Adrenal gland (tissue), 5 donors: Measurements from ENCODE around the gene DCAF11.

ENCODE experiments used
- CTCF ChIP-seq, 6 experiments: fragments of 450-650 bp in 4 of 6; fragments of 200-600 bp in 2 of 6; sonication (generic) in 1 of 6; IDR thresholded peaks; 1 replicate in 5 of 6; 2 replicates in 1 of 6; pipeline versions ENCODE4 v1.5.1 to v1.8.0; 2016 to 2021; ENCODE audit warnings: antibody characterized with exemption in 6 of 6, mild to moderate bottlenecking in 2 of 6, moderate library complexity in 1 of 6
- POLR2A ChIP-seq, 2 donors: fragments of 450-650 bp; IDR thresholded peaks; one replicate each; pipeline ENCODE4 v1.6.1; 2017; ENCODE audit warnings: antibody characterized with exemption in 2 of 2, mild to moderate bottlenecking in 2 of 2, moderate library complexity in 1 of 2
- donor health status: DM: no; HTN: no; CAD: no.

GRCh38 chr14:24110523-24110922 is 4.1 kb upstream of the DCAF11 start:
- TF ChIP-seq CTCF (IDR thresholded peaks at IDR 0.05) (no peak), POLR2A (IDR thresholded peaks at IDR 0.05) (no peak)
